Keratinocyte (primary cell): ENCODE data around the gene LIX1.

Experiments used
- CTCF ChIP-seq, 3 experiments: IDR thresholded peaks in 1 of 3; conservative IDR thresholded peaks in 1 of 3; optimal IDR thresholded peaks in 1 of 3; 2 replicates in 2 of 3; 3 replicates in 1 of 3; pipeline versions ENCODE3 to v1.5.1; 2011; ENCODE audit warnings: low read length in 3 of 3, mild to moderate bottlenecking in 3 of 3, moderate library complexity in 2 of 3, control low read depth in 1 of 3, inconsistent platforms in 1 of 3; ENCODE audit not compliant: insufficient read depth in 2 of 3; ENCODE audit errors: extremely low read depth in 1 of 3
- EZH2 ChIP-seq: IDR thresholded peaks from one replicate; pipeline ENCODE4 v1.6.1; 2012; ENCODE audit warnings: inconsistent platforms, mild to moderate bottlenecking, low read length, moderate library complexity

GRCh38 chr5:97043511-97043910, 98.9 kb downstream of the LIX1 start:
- TF ChIP-seq CTCF (optimal IDR thresholded peaks at IDR 0.05 in 1 of 3, IDR thresholded peaks at IDR 0.05 in 1 of 3, conservative IDR thresholded peaks at IDR 0.05 in 1 of 3; ENCODE audit: extremely low read depth in 1 of 3, insufficient read depth in 2 of 3, low read length in 3 of 3) (no peak), EZH2 (no peak)
